ENCODE measurements around the gene NPBWR2.

The NPBWR2 gene

GRCh38 chr20:64055893-64056638 lies 51.3 kb downstream of the NPBWR2 start:
- no peak for DNase-seq

GRCh38 chr20:64055396-64055892 lies 51.9 kb downstream of the NPBWR2 start:
- DNase-seq, result no peak

- DNase-seq, result no peak
Measured at GRCh38 chr20:64053841-64054661, 53.3 kb downstream of the NPBWR2 start.
